Mesothelial cell of epicardium (in vitro differentiated cells): Measurements from ENCODE around the gene ASB9. TPM values are rescaled to one million over a fixed set of nuclear protein-coding genes. Genes with fewer than 3 reads are reported as not detected.

Experiments used
- DNase-seq, 2 experiments: peaks; one replicate each; pipeline ENCODE4 v3.0.0; 2021; ENCODE audit warnings: low spot score in 2 of 2; ENCODE audit not compliant: unreplicated experiment in 2 of 2
- H3K27ac Mint-ChIP-seq: 2 replicates; pipeline ENCODE4 v1.8.0; 2021; ENCODE audit warnings: mixed read lengths
- H3K27me3 Mint-ChIP-seq: 2 replicates; pipeline ENCODE4 v1.8.0; 2021; ENCODE audit warnings: low read depth, mixed read lengths
- H3K36me3 Mint-ChIP-seq: 2 replicates; pipeline ENCODE4 v1.8.0; 2021; ENCODE audit warnings: mixed read lengths
- H3K4me1 Mint-ChIP-seq: 2 replicates; pipeline ENCODE4 v1.8.0; 2021; ENCODE audit warnings: mixed read lengths
- H3K4me3 Mint-ChIP-seq: 2 replicates; pipeline ENCODE4 v1.8.0; 2021; ENCODE audit warnings: mild to moderate bottlenecking, moderate library complexity, mixed read lengths
- H3K9me3 Mint-ChIP-seq: 2 replicates; pipeline ENCODE4 v1.8.0; 2021; ENCODE audit warnings: mixed read lengths
- total RNA-seq: library from RNA; stranded (reverse); gene quantifications from 3 replicates; pipeline ENCODE4 v1.2.1, GENCODE V29; 2021
- TF ChIP-seq, protein P1 (sequence below): fragments of 200-600 bp; sonication (generic); IDR thresholded peaks from one replicate; pipeline ENCODE4 v1.5.0; 2021; ENCODE audit warnings: antibody characterized with exemption; ENCODE audit not compliant: unreplicated experiment

ASB9 gene
- total RNA-seq, 1 donor from 2014 or later = 1.3 TPM

GRCh38 chrX:15241301-15241700 is 28.6 kb downstream of the ASB9 start:
- H3K36me3 Mint-ChIP-seq = no peaks in the 10 kb centered on the region
- H3K4me3 Mint-ChIP-seq = no peak overlapping the region
- no peaks in the 10 kb centered on the region for H3K27me3 Mint-ChIP-seq
- peaks cover 19% of the 10 kb centered on the region for H3K9me3 Mint-ChIP-seq
- TF ChIP-seq, protein P1, sequence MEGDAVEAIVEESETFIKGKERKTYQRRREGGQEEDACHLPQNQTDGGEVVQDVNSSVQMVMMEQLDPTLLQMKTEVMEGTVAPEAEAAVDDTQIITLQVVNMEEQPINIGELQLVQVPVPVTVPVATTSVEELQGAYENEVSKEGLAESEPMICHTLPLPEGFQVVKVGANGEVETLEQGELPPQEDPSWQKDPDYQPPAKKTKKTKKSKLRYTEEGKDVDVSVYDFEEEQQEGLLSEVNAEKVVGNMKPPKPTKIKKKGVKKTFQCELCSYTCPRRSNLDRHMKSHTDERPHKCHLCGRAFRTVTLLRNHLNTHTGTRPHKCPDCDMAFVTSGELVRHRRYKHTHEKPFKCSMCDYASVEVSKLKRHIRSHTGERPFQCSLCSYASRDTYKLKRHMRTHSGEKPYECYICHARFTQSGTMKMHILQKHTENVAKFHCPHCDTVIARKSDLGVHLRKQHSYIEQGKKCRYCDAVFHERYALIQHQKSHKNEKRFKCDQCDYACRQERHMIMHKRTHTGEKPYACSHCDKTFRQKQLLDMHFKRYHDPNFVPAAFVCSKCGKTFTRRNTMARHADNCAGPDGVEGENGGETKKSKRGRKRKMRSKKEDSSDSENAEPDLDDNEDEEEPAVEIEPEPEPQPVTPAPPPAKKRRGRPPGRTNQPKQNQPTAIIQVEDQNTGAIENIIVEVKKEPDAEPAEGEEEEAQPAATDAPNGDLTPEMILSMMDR = no peak
- no peak for DNase-seq
- peaks cover 10% of the 10 kb centered on the region for H3K4me1 Mint-ChIP-seq
- no peak overlapping the region for H3K27ac Mint-ChIP-seq

GRCh38 chrX:15240414-15240813 is 29.5 kb downstream of the ASB9 start:
- Mint-ChIP-seq H3K36me3 (no peaks in the 10 kb centered on the region), H3K27me3 (peaks cover 4% of the 10 kb centered on the region), H3K9me3 (peaks cover 22% of the 10 kb centered on the region), H3K4me3 (no peak overlapping the region), H3K4me1 (peaks cover 5% of the 10 kb centered on the region), H3K27ac (no peak overlapping the region)
- TF ChIP-seq, protein P1 = no peak
- DNase-seq = no peak

DNA sequence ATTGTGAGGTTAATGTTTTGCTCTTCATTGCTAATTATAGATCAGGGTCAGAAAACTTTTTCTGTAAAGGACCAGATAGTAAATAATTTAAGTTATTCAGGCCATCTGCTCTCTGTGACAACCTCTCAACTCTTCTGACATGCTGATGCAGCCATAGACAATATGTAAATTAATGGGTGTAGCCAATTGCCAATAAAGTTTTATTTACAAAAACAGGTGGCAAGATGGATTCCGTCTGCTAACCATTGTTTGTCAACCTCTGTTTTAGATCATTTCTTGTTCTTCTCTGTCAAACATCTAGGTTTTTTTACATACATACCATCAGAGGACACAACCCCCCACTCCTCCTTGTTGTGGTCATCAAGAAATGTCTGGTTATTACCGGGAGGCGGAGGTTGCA is 33.7 kb downstream of the ASB9 start:
- H3K4me3 Mint-ChIP-seq = no peak overlapping the region
- H3K36me3 Mint-ChIP-seq = no peaks in the 10 kb centered on the region
- H3K9me3 Mint-ChIP-seq = peaks cover 22% of the 10 kb centered on the region
- peaks cover 4% of the 10 kb centered on the region for H3K27me3 Mint-ChIP-seq
- no peak overlapping the region for H3K27ac Mint-ChIP-seq
- TF ChIP-seq, protein P1 = no peak
- DNase-seq = no peak
- H3K4me1 Mint-ChIP-seq = no peaks in the 10 kb centered on the region

DNA sequence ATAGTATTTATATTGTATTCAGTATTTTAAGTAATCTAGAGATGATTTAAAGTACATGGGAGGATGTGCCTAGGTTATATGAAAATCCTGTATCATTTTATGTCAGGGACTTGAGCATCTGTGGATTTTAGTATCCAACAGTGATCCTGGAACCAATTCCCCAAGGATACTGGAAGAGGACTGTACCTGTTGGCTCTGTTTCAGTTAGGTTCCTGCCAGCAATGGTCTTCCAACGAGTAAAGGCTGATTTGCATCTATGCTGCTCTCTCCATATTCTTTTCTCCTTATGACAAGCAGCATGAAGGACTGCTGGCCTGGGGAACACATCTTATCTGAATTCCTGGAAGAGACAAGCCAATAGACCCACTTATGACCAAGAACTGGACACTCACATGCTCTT is 34.9 kb downstream of the ASB9 start:
- TF ChIP-seq, protein P1 = no peak
- peaks cover 4% of the 10 kb centered on the region for H3K27me3 Mint-ChIP-seq
- peaks cover 16% of the 10 kb centered on the region for H3K9me3 Mint-ChIP-seq
- no peak overlapping the region for H3K4me3 Mint-ChIP-seq
- no peak overlapping the region for H3K27ac Mint-ChIP-seq
- H3K36me3 Mint-ChIP-seq = no peaks in the 10 kb centered on the region
- no peaks in the 10 kb centered on the region for H3K4me1 Mint-ChIP-seq
- DNase-seq = no peak

- Mint-ChIP-seq H3K27ac (no peak overlapping the region), H3K9me3 (peaks cover 16% of the 10 kb centered on the region), H3K36me3 (no peaks in the 10 kb centered on the region), H3K4me1 (no peaks in the 10 kb centered on the region), H3K27me3 (peaks cover 4% of the 10 kb centered on the region), H3K4me3 (no peak overlapping the region)
- TF ChIP-seq, protein P1 = no peak
- no peak for DNase-seq
Measured at GRCh38 chrX:15233416-15234015, 36.4 kb downstream of the ASB9 start.

DNA sequence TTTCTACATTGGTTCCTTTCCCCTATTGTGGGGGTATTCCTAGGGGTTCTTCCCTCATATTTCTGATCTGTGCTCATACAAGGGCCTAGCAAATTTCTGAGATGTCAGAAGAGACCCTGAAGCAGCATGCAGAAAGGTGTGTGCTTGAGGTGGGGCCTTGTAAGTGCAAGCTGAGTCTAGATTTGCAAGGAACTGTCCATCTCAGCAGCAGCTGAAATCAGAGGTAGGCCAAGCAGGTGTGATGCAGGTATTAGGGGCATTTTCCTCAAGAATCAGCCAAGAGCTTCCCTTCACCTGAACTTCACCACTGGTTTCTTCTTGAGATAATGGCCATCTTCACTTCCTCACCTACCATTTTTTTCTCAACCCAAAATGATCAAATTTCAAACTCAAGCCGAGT is 45.1 kb downstream of the ASB9 start:
- Mint-ChIP-seq H3K27ac (no peak overlapping the region), H3K36me3 (no peaks in the 10 kb centered on the region)

More for the DNA sequence above, 45.1 kb downstream of the ASB9 start:
- peaks cover 38% of the 10 kb centered on the region for H3K9me3 Mint-ChIP-seq
- no peak for DNase-seq
- H3K27me3 Mint-ChIP-seq = peaks cover 2% of the 10 kb centered on the region
- TF ChIP-seq, protein P1 = no peak
- H3K4me1 Mint-ChIP-seq = no peaks in the 10 kb centered on the region
- H3K4me3 Mint-ChIP-seq = no peak overlapping the region
